CD4-positive, alpha-beta T cell treated with Interleukin-12 subunit alpha and Interleukin-12 subunit beta, for 1 hour (primary cell): ENCODE measurements around the gene WNT2.

Source experiments
- DNase-seq: peaks from one replicate; pipeline ENCODE4 v3.0.0-alpha.2; 2020

The WNT2 gene

GRCh38 chr7:117322741-117323304 is at the start of gene WNT2:
TSS of gene WNT2 (minus strand) at chr7:117323058. CDS start at chr7:117322989, 69 bp downstream.
- no peak for DNase-seq

GRCh38 chr7:117372073-117372472 is 49.2 kb upstream of the WNT2 start:
- DNase-seq = no peak

GRCh38 chr7:117364339-117365080 is 41.7 kb upstream of the WNT2 start:
- DNase-seq = no peak

GRCh38 chr7:117362294-117362888 is 39.5 kb upstream of the WNT2 start:
- DNase-seq = no peak

GRCh38 chr7:117350027-117350426 is 27.2 kb upstream of the WNT2 start:
- DNase-seq = no peak

GRCh38 chr7:117349570-117349969 is 26.7 kb upstream of the WNT2 start:
- no peak for DNase-seq

- DNase-seq = no peak
These were observed 25.3 kb upstream of the WNT2 start for GRCh38 chr7:117347962-117348672.

GRCh38 chr7:117347480-117347879 is 24.6 kb upstream of the WNT2 start:
- no peak for DNase-seq

- DNase-seq = no peak
These were observed 23.3 kb upstream of the WNT2 start for GRCh38 chr7:117346161-117346560.

GRCh38 chr7:117338020-117338419 is 15.2 kb upstream of the WNT2 start:
- no peak for DNase-seq

GRCh38 chr7:117333168-117333567 is 10.3 kb upstream of the WNT2 start:
- no peak for DNase-seq

GRCh38 chr7:117332031-117332430 is 9.2 kb upstream of the WNT2 start:
- DNase-seq = no peak

GRCh38 chr7:117325836-117326235 is 3.0 kb upstream of the WNT2 start:
- DNase-seq = no peak

GRCh38 chr7:117324960-117325359 is 2.1 kb upstream of the WNT2 start:
- no peak for DNase-seq

GRCh38 chr7:117323851-117324711 is 1.2 kb upstream of the WNT2 start:
- DNase-seq = no peak

GRCh38 chr7:117323305-117323850 is 520 bp upstream of the WNT2 start:
- no peak for DNase-seq

- DNase-seq = no peak
These were observed 2.3 kb downstream of the WNT2 start for GRCh38 chr7:117320523-117320922.

GRCh38 chr7:117319181-117319580 is 3.7 kb downstream of the WNT2 start:
- DNase-seq = no peak

- DNase-seq = no peak
These were observed 9.3 kb downstream of the WNT2 start for GRCh38 chr7:117313582-117313981.

GRCh38 chr7:117312593-117313580 is 10.0 kb downstream of the WNT2 start:
- no peak for DNase-seq

GRCh38 chr7:117308891-117309290 is 14.0 kb downstream of the WNT2 start:
- no peak for DNase-seq
